COLO668 (cell line): ENCODE results near the gene CFAP126.
"Not testable (repeated sequence)": the region's sequence is repeated elsewhere in the genome, so short reads cannot be mapped to it uniquely, and the experiment has no call there.

Source experiments
- DNase-seq: peaks from one replicate; lab custom pipeline; 2025; ENCODE audit not compliant: unreplicated experiment; lab: John Stamatoyannopoulos, UW

The CFAP126 gene

GRCh38 chr1:161382214-161383019 is 14.7 kb upstream of the CFAP126 start:
- no peak for DNase-seq

DNA sequence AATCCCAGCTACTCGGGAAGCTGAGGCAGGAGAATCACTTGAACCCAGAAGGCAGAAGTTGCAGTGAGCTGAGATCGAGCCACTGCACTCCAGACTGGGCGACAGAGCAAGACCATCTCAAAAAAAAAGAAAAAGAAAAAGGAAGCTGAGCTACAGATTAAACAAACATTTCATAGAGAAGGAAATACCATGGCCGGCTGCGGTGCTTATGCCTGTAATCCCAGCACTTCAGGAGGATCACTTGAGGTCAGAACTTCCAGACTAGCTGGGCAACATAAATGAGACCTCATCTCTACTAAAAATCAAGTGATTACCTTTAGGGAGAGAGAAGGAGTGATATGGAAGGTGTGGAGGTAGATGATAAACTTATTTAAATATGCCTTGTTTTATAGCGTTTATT is 14.0 kb upstream of the CFAP126 start:
- no peak for DNase-seq

GRCh38 chr1:161379071-161379470 is 11.4 kb upstream of the CFAP126 start:
- DNase-seq = no peak

DNA sequence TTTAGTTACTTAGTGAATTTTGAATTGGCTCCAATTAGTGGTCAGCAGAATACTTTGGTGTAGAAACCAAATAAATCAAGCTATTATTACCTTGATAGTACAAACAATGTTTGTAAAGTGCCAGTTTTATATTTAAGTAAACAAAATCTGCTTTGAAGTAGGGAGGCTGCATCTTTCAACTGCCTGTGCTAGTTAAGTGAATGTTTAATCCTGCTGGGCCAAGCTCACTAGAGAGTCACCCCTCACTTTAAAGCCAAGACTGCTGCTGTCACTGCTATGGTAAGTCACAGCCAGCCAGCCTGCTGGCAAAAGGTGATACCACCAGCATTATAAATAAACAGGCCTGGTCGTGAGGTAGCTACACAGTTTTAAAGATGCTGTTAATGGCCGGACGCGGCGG is 10.3 kb upstream of the CFAP126 start:
- DNase-seq = no peak

GRCh38 chr1:161374373-161374772 is 6.7 kb upstream of the CFAP126 start:
- no peak for DNase-seq

GRCh38 chr1:161373442-161373841 is 5.8 kb upstream of the CFAP126 start:
- DNase-seq = no peak

DNA sequence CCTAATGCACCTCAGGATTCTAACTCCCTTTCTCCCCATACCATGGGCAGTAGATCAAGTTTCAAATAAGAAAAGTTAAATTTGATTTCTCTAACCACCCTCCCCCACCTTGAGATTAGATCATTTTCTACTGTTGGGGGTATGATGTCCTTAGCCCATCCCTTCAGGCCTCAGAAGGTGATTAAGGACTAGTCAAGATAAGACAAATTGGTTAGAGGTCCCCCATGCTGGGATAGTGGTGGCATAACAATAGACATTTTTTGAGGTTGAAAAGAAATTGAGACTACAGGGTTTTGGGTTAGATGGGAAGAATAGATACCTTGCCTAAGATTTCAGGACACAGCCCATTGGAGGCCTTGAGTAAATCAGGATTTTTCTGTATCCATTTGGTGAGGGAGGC is 2.5 kb downstream of the CFAP126 start:
- DNase-seq = no peak

GRCh38 chr1:161364332-161364731 is 3.3 kb downstream of the CFAP126 start:
- no peak for DNase-seq

DNA sequence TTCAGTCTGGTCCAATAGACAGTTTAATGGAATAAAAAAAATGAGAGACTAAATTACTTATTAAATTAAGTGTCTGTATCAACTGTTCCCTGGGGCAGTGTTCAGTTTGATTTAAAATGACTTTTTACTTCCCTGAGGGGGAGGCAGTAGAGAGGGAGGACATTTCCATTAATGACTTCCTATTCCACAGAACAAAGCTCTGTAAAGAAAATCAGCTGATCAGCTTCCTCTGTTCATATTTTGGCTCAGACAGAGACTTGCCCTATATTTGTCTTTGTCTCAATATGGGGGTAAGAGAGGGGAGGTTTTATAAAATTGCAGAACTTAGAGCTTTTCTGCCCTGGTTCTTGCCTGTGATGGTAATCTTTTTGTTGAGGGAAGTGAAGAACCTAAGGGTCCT is 8.4 kb downstream of the CFAP126 start:
- DNase-seq = no peak

- DNase-seq = no peak
Observed at GRCh38 chr1:161357073-161357472, 10.6 kb downstream of the CFAP126 start.

DNA sequence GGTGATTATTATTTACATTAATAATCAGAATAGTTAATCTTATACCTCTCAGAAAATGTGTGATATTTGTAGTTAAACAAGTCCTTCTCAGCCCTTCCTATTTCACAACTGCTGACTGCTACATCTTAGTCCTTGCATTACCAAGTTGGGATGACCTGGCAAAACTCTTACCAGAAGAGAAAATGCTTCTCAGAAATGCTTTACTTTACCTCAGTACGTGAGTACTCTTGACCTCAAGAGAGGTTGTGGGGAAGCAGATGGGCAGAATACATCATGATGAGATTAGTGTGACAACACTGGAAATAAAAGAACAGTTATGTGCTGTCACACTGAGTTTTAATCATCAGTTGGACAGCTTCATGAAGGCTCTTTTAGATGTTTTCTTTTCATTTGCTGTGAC is 16.2 kb downstream of the CFAP126 start:
- DNase-seq = no peak

DNA sequence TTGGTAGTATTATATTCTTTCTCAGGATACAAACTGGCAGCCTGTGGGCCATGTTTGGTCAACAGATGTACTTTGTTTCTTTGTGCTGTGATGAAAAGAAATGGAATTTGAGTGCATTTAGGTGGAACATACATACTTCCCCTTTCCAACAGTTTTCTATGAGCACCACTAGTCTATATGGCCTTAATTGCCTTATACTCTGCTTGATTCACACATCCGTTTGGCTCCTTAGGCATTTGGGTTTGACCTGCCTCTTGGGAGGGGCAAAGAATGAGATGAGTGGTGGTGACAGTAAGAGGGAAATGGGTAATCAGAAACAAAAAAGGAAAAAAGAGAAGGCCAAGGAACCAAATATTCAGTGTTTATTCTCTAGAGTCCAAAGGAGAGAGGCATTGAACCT is 17.0 kb downstream of the CFAP126 start:
- no peak for DNase-seq

- no peak for DNase-seq
Observed at GRCh38 chr1:161342821-161343220, 24.9 kb downstream of the CFAP126 start.

- no peak for DNase-seq
Observed at GRCh38 chr1:161342177-161342576, 25.5 kb downstream of the CFAP126 start.

DNA sequence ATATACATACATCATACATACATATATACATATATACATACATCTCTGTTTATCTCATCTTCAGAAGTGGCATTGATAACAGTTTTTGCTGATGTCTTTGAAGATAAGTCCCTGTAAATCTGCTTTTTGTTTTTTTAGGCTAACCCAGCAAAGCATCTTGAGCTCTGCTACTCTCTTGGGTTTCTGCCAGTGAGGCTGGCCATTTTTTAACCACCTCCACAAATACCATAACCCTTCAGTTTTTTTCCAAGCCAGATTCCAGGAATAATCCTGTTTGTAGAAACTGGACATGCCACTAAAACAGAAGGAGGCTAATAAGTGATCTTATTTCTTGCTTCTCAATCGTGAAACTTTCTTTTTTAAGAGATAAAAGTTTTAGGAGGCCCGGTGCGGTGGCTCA is 31.9 kb downstream of the CFAP126 start:
- no peak for DNase-seq

- DNase-seq = no peak
Observed at GRCh38 chr1:161333166-161333565, 34.5 kb downstream of the CFAP126 start.

DNA sequence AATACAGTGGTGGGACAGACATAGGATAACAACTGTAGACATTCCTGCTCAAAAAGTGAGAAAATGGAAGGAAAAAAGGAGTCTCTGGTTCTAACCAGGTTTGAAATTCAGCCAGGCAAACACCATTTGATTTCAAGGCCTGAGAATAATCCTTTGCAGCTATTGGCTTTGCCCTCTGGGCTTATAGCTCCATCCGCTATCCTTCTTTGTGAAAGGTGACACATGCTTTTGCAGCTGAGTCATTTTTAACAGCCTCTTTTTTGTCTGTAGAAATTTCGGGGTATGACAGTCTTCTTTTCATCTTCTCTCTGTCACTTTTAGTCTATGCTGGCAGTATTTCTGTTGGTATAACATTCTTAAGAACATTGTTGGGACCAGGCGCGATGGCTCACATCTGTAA is 37.3 kb downstream of the CFAP126 start:
- DNase-seq = no peak

DNA sequence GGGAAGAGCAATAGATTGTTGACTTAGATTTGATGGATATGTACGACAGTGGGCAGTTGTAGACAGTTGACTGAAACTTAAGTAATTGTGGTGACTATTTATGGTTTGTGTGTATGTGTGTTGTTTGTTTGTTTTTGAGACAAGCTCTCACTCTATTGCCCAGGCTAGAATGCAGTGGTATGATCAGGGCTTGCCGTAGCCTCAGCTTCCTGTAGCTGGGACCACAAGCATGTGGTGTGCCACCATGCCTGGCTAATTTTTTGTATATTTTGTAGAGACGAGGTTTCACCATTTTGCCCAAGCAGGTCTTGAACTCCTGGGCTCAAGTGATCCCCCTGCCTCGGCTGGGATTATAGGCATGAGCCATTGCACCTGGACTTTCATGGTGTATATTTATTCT is 43.7 kb downstream of the CFAP126 start:
- DNase-seq = no peak

GRCh38 chr1:161315841-161316674 is 51.6 kb downstream of the CFAP126 start:
- not testable (repeated sequence) for DNase-seq
